ENCODE data around the gene HSH2D. TPM values are rescaled to one million over a fixed set of nuclear protein-coding genes. Genes with fewer than 3 reads are reported as not detected.

HSH2D gene
- total and polyA plus RNA-seq, 2 of the 13 experiments (the other 11 are each of a cell fraction or from before 2014, with no cell fraction given), result 0.69 to 3.2 TPM

DNA sequence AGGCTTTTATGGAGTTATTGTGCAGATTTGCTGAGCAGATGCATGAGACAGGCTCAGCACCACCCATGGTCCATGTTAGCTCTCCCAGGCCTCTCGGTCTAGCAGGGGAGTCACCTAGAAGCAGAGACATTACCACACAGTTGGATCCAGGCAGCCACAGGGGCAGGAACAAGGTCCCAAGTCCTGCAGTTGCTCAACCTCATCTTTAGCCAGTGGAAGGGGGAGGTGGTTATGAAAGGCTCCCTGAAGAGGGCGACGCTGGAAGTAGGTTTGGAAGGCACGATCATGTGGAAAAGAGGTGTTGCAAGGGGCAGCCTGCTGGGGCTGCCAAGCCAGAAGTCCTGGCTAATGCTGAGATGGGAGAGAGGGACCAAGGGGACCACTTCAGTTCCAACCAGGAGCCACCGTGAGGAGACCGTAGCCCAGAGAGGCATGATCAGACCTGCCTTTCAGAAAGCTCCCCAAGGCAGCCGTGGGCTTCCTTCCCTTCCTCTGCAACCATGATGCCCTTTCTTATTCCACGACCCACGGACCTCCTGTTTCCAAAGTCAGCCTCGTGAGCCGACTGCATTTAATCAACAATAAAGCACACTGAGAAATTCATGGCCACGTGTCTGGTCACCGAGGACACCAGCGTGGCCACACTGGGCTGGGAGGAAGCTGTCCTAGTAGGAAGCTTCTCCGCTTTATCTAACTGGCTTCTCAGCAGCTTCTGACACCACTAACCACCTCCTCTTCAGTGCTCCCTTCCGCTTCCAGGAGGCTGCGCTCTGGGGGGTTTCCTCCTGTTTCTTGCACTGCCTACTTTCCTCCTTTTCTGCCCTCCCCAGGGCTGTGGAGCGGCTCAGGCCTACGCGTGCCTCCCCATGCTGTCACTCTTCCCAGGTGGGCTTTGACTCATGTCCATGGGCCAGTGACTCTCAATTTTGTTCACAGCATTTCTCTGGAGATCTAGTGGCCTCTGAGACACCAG, 56.8 kb downstream of the HSH2D start (continued):
- TF ChIP-seq BRF2 (CRISPR knock-in tag; IDR thresholded peaks at IDR 0.05) (no peak), NFE2L2 (IDR thresholded peaks at IDR 0.05; ENCODE audit: low read length) (no peak), PLRG1 (conservative IDR thresholded peaks at IDR 0.05) (no peak), ZNF460 (CRISPR knock-in tag; IDR thresholded peaks at IDR 0.05; ENCODE audit: borderline replicate concordance) (no peak), CEBPG (CRISPR knock-in tag; IDR thresholded peaks at IDR 0.05) (peak; percentile 99), ZNF101 (CRISPR knock-in tag; IDR thresholded peaks at IDR 0.05; ENCODE audit: borderline replicate concordance, low read depth) (no peak), PREB (CRISPR knock-in tag; IDR thresholded peaks at IDR 0.05) (no peak), RARG (CRISPR knock-in tag; IDR thresholded peaks at IDR 0.05; ENCODE audit: low read depth) (no peak), MED13 (CRISPR knock-in tag; IDR thresholded peaks at IDR 0.05) (no peak), ZNF263 (CRISPR knock-in tag; IDR thresholded peaks at IDR 0.05) (no peak), MATR3 (CRISPR knock-in tag; IDR thresholded peaks at IDR 0.05) (no peak), NFE2 (CRISPR knock-in tag; IDR thresholded peaks at IDR 0.05) (no peak), SRF (IDR thresholded peaks at IDR 0.05; ENCODE audit: low read depth, low read length) (no peak), ZFYVE20 (CRISPR knock-in tag; IDR thresholded peaks at IDR 0.05; ENCODE audit: borderline replicate concordance, low read depth) (no peak), ZNF879 (CRISPR knock-in tag; IDR thresholded peaks at IDR 0.05) (no peak), U2AF2 (IDR thresholded peaks at IDR 0.05; ENCODE audit: low read depth, low read length) (no peak), CBX1 (IDR thresholded peaks at IDR 0.05; ENCODE audit: low read depth) (peak; percentile 44), TBL1XR1 (IDR thresholded peaks at IDR 0.05; ENCODE audit: borderline replicate concordance, low read length, partially characterized antibody) (peak; percentile 78), ARID3A (IDR thresholded peaks at IDR 0.05; ENCODE audit: low read depth, low read length) (peak; percentile 34; the same call in 1 of the 2 replicates)
- TF ChIP-seq, protein P1, sequence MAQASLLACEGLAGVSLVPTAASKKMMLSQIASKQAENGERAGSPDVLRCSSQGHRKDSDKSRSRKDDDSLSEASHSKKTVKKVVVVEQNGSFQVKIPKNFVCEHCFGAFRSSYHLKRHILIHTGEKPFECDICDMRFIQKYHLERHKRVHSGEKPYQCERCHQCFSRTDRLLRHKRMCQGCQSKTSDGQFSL (CRISPR knock-in tag; IDR thresholded peaks at IDR 0.05), result peak; percentile 43; the same call in 1 of the 2 replicates
- TF ChIP-seq, protein P2, sequence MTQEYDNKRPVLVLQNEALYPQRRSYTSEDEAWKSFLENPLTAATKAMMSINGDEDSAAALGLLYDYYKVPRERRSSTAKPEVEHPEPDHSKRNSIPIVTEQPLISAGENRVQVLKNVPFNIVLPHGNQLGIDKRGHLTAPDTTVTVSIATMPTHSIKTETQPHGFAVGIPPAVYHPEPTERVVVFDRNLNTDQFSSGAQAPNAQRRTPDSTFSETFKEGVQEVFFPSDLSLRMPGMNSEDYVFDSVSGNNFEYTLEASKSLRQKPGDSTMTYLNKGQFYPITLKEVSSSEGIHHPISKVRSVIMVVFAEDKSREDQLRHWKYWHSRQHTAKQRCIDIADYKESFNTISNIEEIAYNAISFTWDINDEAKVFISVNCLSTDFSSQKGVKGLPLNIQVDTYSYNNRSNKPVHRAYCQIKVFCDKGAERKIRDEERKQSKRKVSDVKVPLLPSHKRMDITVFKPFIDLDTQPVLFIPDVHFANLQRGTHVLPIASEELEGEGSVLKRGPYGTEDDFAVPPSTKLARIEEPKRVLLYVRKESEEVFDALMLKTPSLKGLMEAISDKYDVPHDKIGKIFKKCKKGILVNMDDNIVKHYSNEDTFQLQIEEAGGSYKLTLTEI (CRISPR knock-in tag; conservative IDR thresholded peaks at IDR 0.05), result no peak
- TF ChIP-seq, protein P3, sequence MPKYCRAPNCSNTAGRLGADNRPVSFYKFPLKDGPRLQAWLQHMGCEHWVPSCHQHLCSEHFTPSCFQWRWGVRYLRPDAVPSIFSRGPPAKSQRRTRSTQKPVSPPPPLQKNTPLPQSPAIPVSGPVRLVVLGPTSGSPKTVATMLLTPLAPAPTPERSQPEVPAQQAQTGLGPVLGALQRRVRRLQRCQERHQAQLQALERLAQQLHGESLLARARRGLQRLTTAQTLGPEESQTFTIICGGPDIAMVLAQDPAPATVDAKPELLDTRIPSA (CRISPR knock-in tag; IDR thresholded peaks at IDR 0.05; ENCODE audit: borderline replicate concordance), result no peak
